ENCODE data around the gene ZC3H15. TPM values are rescaled to one million over a fixed set of nuclear protein-coding genes. Genes with fewer than 3 reads are reported as not detected.

Gene ZC3H15
- total and polyA plus RNA-seq, 2 of the 8 experiments (the other 6 are each of a cell fraction or from before 2014, with no cell fraction given) = 32.0 to 80.8 TPM

DNA sequence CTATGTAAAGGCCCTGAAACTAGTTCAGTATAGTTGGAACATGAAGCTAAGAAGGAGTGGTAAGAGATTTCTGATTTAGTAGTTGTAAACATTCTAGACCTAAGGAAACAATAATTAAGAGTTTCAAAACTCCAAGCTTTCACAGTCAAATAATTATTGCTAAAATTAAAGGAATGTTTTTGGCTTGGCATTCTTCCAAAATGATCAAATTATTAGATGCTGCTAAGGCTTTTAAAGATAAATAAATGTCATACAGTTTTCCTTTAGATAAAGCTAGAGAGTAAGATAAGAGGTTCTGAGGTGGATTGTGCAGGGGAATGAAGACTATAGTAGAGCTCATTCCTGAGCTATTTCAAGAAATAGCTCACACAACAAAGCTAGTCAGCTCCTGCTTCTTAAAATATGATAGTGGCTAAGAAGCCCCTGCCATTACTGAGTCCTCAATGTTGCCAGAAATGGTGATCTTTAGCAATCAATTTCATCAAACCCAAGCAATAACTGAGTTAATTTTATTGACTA, 45.3 kb downstream of the ZC3H15 start:
- ChIA-PET CTCF (ENCODE audit: partially characterized antibody) (interaction anchor here (1.2 to 2.3 kb wide), 3 partner anchors 27 to 249 kb away, joined by 3 to 13 read pairs (median 5); no protein-coding TSS in a partner anchor), POLR2A (ENCODE audit: partially characterized antibody) (no interaction called here)
- FAIRE-seq (no peak), DNase-seq (ENCODE audit: low read depth in 1 of 2, low spot score in 2 of 2) (no peak)
- Histone ChIP-seq H3K36me3 (ENCODE audit: control insufficient read depth in 2 of 4, insufficient read depth in 4 of 4, low read length in 3 of 4) (no peaks in the 10 kb centered on the region), H2BK20ac (ENCODE audit: low read length) (no peak overlapping the region), H3K4ac (replicated peaks; ENCODE audit: insufficient read length, low read depth, low read length) (no peak overlapping the region), H3K14ac (ENCODE audit: insufficient read length) (no peak overlapping the region), H3K23me2 (ENCODE audit: low read depth, low read length) (no peaks in the 10 kb centered on the region; the same call in 1 of the 2 replicates), H2BK120ac (replicated peaks; ENCODE audit: low read depth, low read length) (no peak overlapping the region), H2BK5ac (ENCODE audit: low read depth, low read length) (no peak overlapping the region), H4K5ac (ENCODE audit: insufficient read length, low read depth, low read length) (no peak overlapping the region), H3K79me1 (ENCODE audit: low read depth, low read length) (no peaks in the 10 kb centered on the region), H4K8ac (ENCODE audit: extremely low read depth, insufficient read depth, low read length) (no peak overlapping the region), H3K9ac (replicated peaks in 1 of 4; ENCODE audit: extremely low read depth in 1 of 4, low read depth in 3 of 4, low read length in 3 of 4) (no peak overlapping the region), H3K27ac (ENCODE audit: low read depth, low read length) (no peak overlapping the region), H3K79me2 (ENCODE audit: control insufficient read depth in 1 of 2, insufficient read depth in 2 of 2, low read length in 2 of 2) (no peaks in the 10 kb centered on the region), H4K20me1 (replicated peaks in 1 of 2; ENCODE audit: control insufficient read depth in 1 of 2, insufficient read depth in 2 of 2, low read length in 2 of 2) (no peaks in the 10 kb centered on the region), H3K4me3 (ENCODE audit: extremely low read depth in 1 of 4, insufficient read depth in 2 of 4, low read depth in 3 of 4, low read length in 4 of 4) (no peak overlapping the region), H3K18ac (ENCODE audit: extremely low read depth, low read length) (no peak overlapping the region), H3K4me1 (replicated peaks in 1 of 4; ENCODE audit: control insufficient read depth in 3 of 4, insufficient read depth in 4 of 4, low read length in 3 of 4) (no peaks in the 10 kb centered on the region), H3K4me2 (ENCODE audit: insufficient read depth in 1 of 2, low read depth in 2 of 2, low read length in 2 of 2) (no peak overlapping the region), H3K27me3 (replicated peaks in 1 of 4; ENCODE audit: control insufficient read depth in 3 of 4, extremely low read depth in 1 of 4, insufficient read depth in 3 of 4, low read length in 3 of 4) (peaks cover 0 to 1% (median 0%) of the 10 kb centered on the region in 4 experiments; a peak in 1 of 7 replicates), H2BK12ac (ENCODE audit: low read depth, low read length) (no peak overlapping the region), H2AFZ (ENCODE audit: low read length) (no peak overlapping the region), H2AK5ac (ENCODE audit: low read depth, low read length) (no peak overlapping the region), H2BK15ac (ENCODE audit: low read length) (no peak overlapping the region), H3K23ac (ENCODE audit: insufficient read length) (no peak overlapping the region), H3K9me3 (ENCODE audit: insufficient read depth in 2 of 2, low read depth in 1 of 2, low read length in 1 of 2) (no peaks in the 10 kb centered on the region), H3K56ac (replicated peaks; ENCODE audit: insufficient read length, low read depth, low read length) (no peak overlapping the region), H4K91ac (replicated peaks; ENCODE audit: insufficient read length, low read length) (no peak overlapping the region)
- TF ChIP-seq, protein P1, sequence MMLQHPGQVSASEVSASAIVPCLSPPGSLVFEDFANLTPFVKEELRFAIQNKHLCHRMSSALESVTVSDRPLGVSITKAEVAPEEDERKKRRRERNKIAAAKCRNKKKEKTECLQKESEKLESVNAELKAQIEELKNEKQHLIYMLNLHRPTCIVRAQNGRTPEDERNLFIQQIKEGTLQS (IDR thresholded peaks at IDR 0.05; ENCODE audit: insufficient read depth, low read depth, low read length) = no peak
- no peak for TF ChIP-seq E2F6 (IDR thresholded peaks at IDR 0.05)
- no peak for TF ChIP-seq GTF2F1 (IDR thresholded peaks at IDR 0.05; ENCODE audit: borderline replicate concordance, low read depth, low read length)

Measured in H1 (cell line).